ENCODE measurements around the gene DNLZ.
"Not testable (repeated sequence)": the region's sequence is repeated elsewhere in the genome, so short reads cannot be mapped to it uniquely, and the experiment has no call there.

- not testable (repeated sequence) for TF ChIP-seq CTCF (conservative IDR thresholded peaks at IDR 0.05 in 1 of 2, IDR thresholded peaks at IDR 0.05 in 1 of 2; ENCODE audit: low read depth in 1 of 2, low read length in 2 of 2); EZH2 (IDR thresholded peaks at IDR 0.05; ENCODE audit: low read length, missing control alignments)
Measured at GRCh38 chr9:136319244-136319643, 44.3 kb downstream of the DNLZ start.

All from fibroblast of lung (primary cell).